GM12865 (cell line): ENCODE measurements around the gene GPR31.
A peak's percentile ranks its signal among the peaks of the same experiment; 100 is the strongest.

Source experiments
- DNase-seq: peaks from one replicate; pipeline ENCODE4 v3.0.0; 2010; ENCODE audit warnings: low read depth
- H3K4me3 ChIP-seq: 2 replicates; pipeline ENCODE4 v1.5.1; 2011; ENCODE audit warnings: mild to moderate bottlenecking, low read depth, low read length, control low read depth
- TF ChIP-seq, protein P1 (sequence below): IDR thresholded peaks from 2 replicates; pipeline ENCODE4 v1.5.1; 2011; ENCODE audit warnings: low read length, control low read depth, low read depth, inconsistent platforms; ENCODE audit not compliant: insufficient read depth; ENCODE audit errors: missing control alignments

The GPR31 gene

DNA sequence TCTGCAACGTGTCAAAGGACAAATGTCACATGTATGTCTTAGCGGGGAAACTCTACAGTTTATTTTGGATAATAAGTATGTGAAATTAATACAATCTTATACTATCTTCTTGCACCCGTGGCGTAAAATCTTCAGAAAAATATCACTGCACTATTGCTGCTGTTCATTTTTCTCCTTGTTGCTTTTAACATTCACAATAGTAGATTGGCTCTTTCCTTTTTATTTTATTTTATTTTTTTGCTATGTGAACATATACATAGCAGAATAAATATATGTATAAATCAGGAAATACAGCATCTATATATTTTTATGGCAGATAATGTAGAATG lies 15.4 kb downstream of the GPR31 start:
- no peak for DNase-seq
- no peak overlapping the region for H3K4me3 ChIP-seq
- TF ChIP-seq, protein P1, sequence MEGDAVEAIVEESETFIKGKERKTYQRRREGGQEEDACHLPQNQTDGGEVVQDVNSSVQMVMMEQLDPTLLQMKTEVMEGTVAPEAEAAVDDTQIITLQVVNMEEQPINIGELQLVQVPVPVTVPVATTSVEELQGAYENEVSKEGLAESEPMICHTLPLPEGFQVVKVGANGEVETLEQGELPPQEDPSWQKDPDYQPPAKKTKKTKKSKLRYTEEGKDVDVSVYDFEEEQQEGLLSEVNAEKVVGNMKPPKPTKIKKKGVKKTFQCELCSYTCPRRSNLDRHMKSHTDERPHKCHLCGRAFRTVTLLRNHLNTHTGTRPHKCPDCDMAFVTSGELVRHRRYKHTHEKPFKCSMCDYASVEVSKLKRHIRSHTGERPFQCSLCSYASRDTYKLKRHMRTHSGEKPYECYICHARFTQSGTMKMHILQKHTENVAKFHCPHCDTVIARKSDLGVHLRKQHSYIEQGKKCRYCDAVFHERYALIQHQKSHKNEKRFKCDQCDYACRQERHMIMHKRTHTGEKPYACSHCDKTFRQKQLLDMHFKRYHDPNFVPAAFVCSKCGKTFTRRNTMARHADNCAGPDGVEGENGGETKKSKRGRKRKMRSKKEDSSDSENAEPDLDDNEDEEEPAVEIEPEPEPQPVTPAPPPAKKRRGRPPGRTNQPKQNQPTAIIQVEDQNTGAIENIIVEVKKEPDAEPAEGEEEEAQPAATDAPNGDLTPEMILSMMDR, result no peak

DNA sequence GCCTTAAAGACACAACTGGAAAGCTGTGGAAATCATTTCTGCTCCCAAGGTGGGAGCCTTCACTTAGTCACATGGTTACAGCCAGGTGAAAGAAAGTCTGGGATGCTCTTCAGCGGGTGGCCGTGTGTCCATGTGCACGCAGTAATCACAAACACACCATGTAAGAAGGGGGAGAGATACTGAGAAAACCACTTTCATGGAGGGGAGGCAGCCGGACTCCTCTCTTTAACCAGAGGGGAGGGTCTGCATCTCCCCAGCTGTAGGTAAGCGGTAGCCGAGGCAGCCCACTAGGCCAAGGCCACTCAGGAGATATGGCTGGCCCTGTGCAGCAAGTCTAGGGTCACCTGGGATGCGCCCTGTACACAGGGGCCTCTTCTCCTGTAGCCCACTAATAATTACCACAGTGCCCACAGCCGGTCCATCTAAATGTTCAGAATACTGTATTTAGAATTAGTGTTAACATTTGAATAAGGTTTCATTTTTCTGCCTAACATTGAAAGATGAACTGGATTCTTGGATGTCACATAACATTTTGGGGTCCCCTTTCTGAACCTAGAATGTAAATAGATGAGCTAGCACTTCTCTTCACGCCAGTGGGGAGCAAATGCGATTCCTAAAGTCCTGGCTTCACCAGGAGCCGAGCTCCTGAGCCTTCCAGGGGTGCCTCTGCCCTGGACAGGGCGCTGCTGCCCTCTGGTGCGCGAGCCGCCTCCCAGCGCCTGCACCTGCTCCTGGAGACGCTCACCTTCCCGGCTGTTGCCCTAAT lies 15.9 kb downstream of the GPR31 start:
- H3K4me3 ChIP-seq, result no peak overlapping the region
- TF ChIP-seq, protein P1, result peak; percentile 95
- DNase-seq, result peak; percentile 74

DNA sequence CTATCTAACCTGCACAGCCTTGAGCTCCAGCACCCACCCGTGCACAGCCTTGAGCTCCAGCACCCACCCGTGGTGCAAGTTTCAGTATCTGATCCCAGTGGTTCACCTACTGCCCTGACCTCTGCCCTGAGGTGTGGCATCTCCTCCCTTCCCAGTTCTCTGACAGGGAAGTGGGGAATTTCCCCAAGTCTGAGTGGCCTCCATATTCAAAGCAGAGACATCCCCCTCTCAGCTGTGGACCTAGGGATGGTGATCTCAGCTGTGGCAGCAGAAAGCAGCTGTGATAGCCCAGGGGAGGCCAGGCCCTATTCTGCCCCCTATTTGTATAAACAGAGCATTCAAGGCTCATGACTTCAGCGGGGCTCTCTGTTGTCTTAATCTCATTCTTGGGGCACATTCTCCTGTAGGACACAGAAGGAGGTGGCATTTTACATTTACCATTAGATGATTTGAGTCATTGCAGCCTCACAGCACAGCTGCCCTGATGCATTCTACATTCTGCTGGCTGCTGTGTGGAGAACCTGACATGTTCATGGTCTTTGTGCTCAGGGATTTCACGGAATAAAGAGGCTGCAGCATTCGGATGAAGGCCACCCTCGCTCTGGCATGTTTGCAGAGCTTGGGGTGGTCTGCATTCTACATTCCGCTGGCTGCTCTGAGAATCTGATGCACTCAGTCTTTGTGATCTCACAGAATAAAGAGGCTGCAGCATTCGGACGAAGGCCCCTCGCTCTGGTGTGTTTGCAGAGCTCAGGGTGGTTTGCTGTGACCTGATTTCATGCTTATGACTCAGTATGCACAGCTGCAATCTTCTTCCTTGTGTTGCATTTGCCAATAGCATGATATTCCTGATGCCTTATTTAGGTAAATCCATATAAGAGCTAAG lies 16.9 kb downstream of the GPR31 start:
- no peak for DNase-seq
- no peak overlapping the region for H3K4me3 ChIP-seq
- TF ChIP-seq, protein P1, result no peak

DNA sequence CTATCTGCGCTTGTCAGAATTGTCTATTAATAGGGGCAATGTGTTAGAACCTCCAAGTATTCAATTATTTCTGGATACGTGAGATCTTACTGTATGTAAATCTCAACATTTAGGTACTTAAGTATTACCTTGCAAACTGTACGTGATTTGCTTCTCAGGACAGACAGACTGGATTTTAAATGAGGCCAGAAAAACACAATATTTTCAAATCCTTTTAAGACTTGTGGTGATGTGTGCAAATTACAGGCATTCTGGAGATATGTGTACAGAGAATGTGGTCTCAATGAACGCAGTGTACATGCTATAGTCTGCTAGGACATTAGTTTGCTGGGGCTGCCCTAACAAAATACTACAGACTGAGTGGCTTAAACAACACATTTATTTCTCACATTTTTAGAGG lies 18.0 kb downstream of the GPR31 start:
- TF ChIP-seq, protein P1, result no peak
- DNase-seq, result no peak
- no peak overlapping the region for H3K4me3 ChIP-seq

DNA sequence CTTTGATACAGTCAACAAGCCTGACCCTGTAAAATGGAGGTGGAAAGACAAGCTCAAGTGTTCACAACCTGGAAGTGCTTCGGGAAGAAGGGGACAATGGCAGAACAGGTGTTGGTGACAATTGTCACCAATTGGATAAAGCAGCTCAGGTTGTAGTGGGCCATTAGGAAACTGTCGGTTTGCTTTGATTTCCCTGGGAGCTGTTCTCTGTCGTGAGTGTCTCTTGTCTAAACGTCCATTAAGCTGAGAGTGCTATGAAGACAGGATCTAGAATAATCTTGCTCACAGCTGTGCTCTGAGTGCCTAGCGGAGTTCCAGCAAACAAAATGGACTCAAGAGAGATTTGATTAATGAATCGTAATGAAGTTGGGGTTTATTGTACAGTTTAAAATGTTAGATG lies 19.9 kb downstream of the GPR31 start:
- H3K4me3 ChIP-seq, result no peak overlapping the region
- TF ChIP-seq, protein P1, result no peak
- no peak for DNase-seq

DNA sequence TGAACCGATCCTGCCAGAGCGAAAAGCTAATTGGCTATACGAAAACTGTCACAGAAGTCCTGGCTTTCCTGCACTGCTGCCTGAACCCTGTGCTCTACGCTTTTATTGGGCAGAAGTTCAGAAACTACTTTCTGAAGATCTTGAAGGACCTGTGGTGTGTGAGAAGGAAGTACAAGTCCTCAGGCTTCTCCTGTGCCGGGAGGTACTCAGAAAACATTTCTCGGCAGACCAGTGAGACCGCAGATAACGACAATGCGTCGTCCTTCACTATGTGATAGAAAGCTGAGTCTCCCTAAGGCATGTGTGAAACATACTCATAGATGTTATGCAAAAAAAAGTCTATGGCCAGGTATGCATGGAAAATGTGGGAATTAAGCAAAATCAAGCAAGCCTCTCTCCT lies 20.7 kb downstream of the GPR31 start:
- no peak overlapping the region for H3K4me3 ChIP-seq
- DNase-seq, result no peak
- TF ChIP-seq, protein P1, result no peak
